OCI-LY7 (cell line): ENCODE results near the gene KCNJ8. TPM values are rescaled to one million over a fixed set of nuclear protein-coding genes. Genes with fewer than 3 reads are reported as not detected.

Source experiments
- BruUV-seq: library from RNA; stranded (reverse); fragments of 400-500 nt; replicated peaks from 2 replicates; lab custom pipeline; 2021; lab: Mats Ljungman, UMichigan
- CTCF ChIA-PET: fragments of 300-600 bp; sonication (Branson Sonifier 250); formaldehyde crosslinking; loops from one replicate; lab custom pipeline; 2022; ENCODE audit warnings: antibody characterized with exemption; ENCODE audit not compliant: unreplicated experiment; lab: Charles Lee
- POLR2A ChIA-PET: fragments of 300-600 bp; sonication (Branson Sonifier 250); formaldehyde crosslinking; loops from one replicate; lab custom pipeline; 2022; ENCODE audit warnings: antibody characterized with exemption; lab: Charles Lee
- DNase-seq: peaks from one replicate; pipeline ENCODE4 v3.0.0-alpha.2; 2015; ENCODE audit warnings: low spot score
- H2AFZ ChIP-seq: fragments of 200-600 bp; sonication (generic), shearing (Covaris generic); 2 replicates; pipeline ENCODE4 v1.6.1; 2014; ENCODE audit warnings: mild to moderate bottlenecking, antibody characterized with exemption, low read length, moderate library complexity
- H3K27ac ChIP-seq: fragments of 200-600 bp; sonication (generic); 2 replicates; pipeline ENCODE4 v1.5.1; 2014; ENCODE audit warnings: mixed run types, low read depth, mild to moderate bottlenecking, moderate library complexity, low read length, inconsistent platforms; ENCODE audit not compliant: poor library complexity, severe bottlenecking
- H3K36me3 ChIP-seq: fragments of 200-600 bp; sonication (generic); 2 replicates; pipeline ENCODE4 v1.6.1; 2014; ENCODE audit warnings: mild to moderate bottlenecking, antibody characterized with exemption, low read length, moderate library complexity, mixed read lengths; ENCODE audit not compliant: insufficient read depth
- H3K4me1 ChIP-seq: fragments of 200-600 bp; sonication (generic); 2 replicates; pipeline ENCODE4 v1.5.1; 2014; ENCODE audit warnings: mild to moderate bottlenecking, low read length; ENCODE audit not compliant: insufficient read depth, poor library complexity, severe bottlenecking
- H3K4me2 ChIP-seq: fragments of 200-600 bp; sonication (generic); 2 replicates; pipeline ENCODE4 v1.6.1; 2014; ENCODE audit warnings: mild to moderate bottlenecking, low read length
- H3K4me3 ChIP-seq: fragments of 200-600 bp; sonication (generic); 2 replicates; pipeline ENCODE4 v1.5.1; 2014; ENCODE audit warnings: mild to moderate bottlenecking, low read depth, low read length; ENCODE audit not compliant: poor library complexity, severe bottlenecking
- H3K79me2 ChIP-seq: fragments of 200-600 bp; sonication (generic); 2 replicates; pipeline ENCODE4 v1.6.1; 2016; ENCODE audit warnings: low read depth, mild to moderate bottlenecking, low read length, moderate library complexity, mixed read lengths; ENCODE audit not compliant: insufficient read depth
- H3K9me2 ChIP-seq: fragments of 200-600 bp; sonication (generic); 2 replicates; pipeline ENCODE4 v1.6.1; 2016; ENCODE audit warnings: mild to moderate bottlenecking, low read length, mixed read lengths; ENCODE audit not compliant: insufficient read depth
- H3K9me3 ChIP-seq: fragments of 200-600 bp; sonication (generic); 2 replicates; pipeline ENCODE4 v1.6.1; 2014; ENCODE audit warnings: mild to moderate bottlenecking, mixed run types, low read length, mixed read lengths
- H4K20me1 ChIP-seq: fragments of 200-600 bp; sonication (generic); 2 replicates; pipeline ENCODE4 v1.6.1; 2014; ENCODE audit warnings: mild to moderate bottlenecking, antibody characterized with exemption, low read length, moderate library complexity, mixed read lengths; ENCODE audit not compliant: insufficient read depth
- CTCF ChIP-seq: fragments of 200-600 bp; sonication (generic); conservative IDR thresholded peaks from 2 replicates; pipeline ENCODE4 v1.5.1; 2014; ENCODE audit warnings: mild to moderate bottlenecking, antibody characterized with exemption, low read length, moderate library complexity, mixed read lengths
- EZH2phosphoT487 ChIP-seq: fragments of 200-600 bp; sonication (generic); IDR thresholded peaks from 2 replicates; pipeline ENCODE4 v1.6.1; 2018; ENCODE audit warnings: low read depth, borderline replicate concordance, mild to moderate bottlenecking, mixed run types, antibody characterized with exemption, low read length, moderate library complexity, mixed read lengths
- intact Hi-C: fragments of 100-400 bp; cut with micrococcal nuclease; formaldehyde crosslinking; loops from one replicate; pipeline ENCODE4 v1.10.0; 2022; ENCODE audit not compliant: unreplicated experiment
- total RNA-seq, 2 experiments: library from RNA; depleted of rRNA in 1 of 2; stranded (reverse); fragments of >200 nt in 1 of 2; shearing (Covaris generic) in 1 of 2; gene quantifications; 2 replicates each; pipeline ENCODE4 v1.2.3, GENCODE V29; 2014 to 2022

The KCNJ8 gene
- total RNA-seq, 2 experiments from 2014 or later = not detected

- no peak for DNase-seq
- Histone ChIP-seq H3K79me2 (no peaks in the 10 kb centered on the region), H4K20me1 (no peaks in the 10 kb centered on the region), H2AFZ (no peak overlapping the region), H3K4me3 (no peak overlapping the region), H3K4me2 (no peak overlapping the region), H3K9me2 (no peaks in the 10 kb centered on the region), H3K9me3 (no peaks in the 10 kb centered on the region), H3K36me3 (no peaks in the 10 kb centered on the region), H3K4me1 (no peaks in the 10 kb centered on the region), H3K27ac (no peak overlapping the region)
- ChIA-PET CTCF (no interaction called here), POLR2A (interaction anchor here (0.7 kb wide), 2 partner anchors 342 to 636 kb away, joined by 3 to 5 read pairs; no protein-coding TSS in a partner anchor)
- no TSS peak for BruUV-seq
- intact Hi-C loops = no loop called here
- TF ChIP-seq EZH2phosphoT487 (no peak), CTCF (no peak)
Observed at GRCh38 chr12:21780786-21781185, 6.3 kb upstream of the KCNJ8 start.

GRCh38 chr12:21776175-21776574 lies 1.7 kb upstream of the KCNJ8 start:
- ChIA-PET POLR2A (no interaction called here), CTCF (no interaction called here)
- BruUV-seq = no TSS peak
- TF ChIP-seq CTCF = no peak
- no peak for TF ChIP-seq EZH2phosphoT487
- no peak overlapping the region for H3K27ac ChIP-seq
- no peaks in the 10 kb centered on the region for H3K9me3 ChIP-seq
- no peaks in the 10 kb centered on the region for H3K79me2 ChIP-seq
- H4K20me1 ChIP-seq = no peaks in the 10 kb centered on the region
- H2AFZ ChIP-seq = no peak overlapping the region
- H3K36me3 ChIP-seq = no peaks in the 10 kb centered on the region
- no peak overlapping the region for H3K4me3 ChIP-seq
- H3K4me2 ChIP-seq = no peak overlapping the region
- DNase-seq = no peak
- intact Hi-C loops = no loop called here
- H3K9me2 ChIP-seq = no peaks in the 10 kb centered on the region
- H3K4me1 ChIP-seq = no peaks in the 10 kb centered on the region

GRCh38 chr12:21775133-21775820 lies 771 bp upstream of the KCNJ8 start:
- H3K9me2 ChIP-seq = no peaks in the 10 kb centered on the region
- H3K27ac ChIP-seq = no peak overlapping the region
- no peaks in the 10 kb centered on the region for H3K9me3 ChIP-seq
- intact Hi-C loops = no loop called here
- no peaks in the 10 kb centered on the region for H4K20me1 ChIP-seq
- TF ChIP-seq EZH2phosphoT487 (no peak), CTCF (no peak)
- ChIA-PET CTCF (no interaction called here), POLR2A (no interaction called here)
- H3K4me3 ChIP-seq = no peak overlapping the region
- BruUV-seq = no TSS peak
- H3K4me1 ChIP-seq = no peaks in the 10 kb centered on the region
- no peak overlapping the region for H2AFZ ChIP-seq
- H3K36me3 ChIP-seq = no peaks in the 10 kb centered on the region
- DNase-seq = no peak
- H3K79me2 ChIP-seq = no peaks in the 10 kb centered on the region
- no peak overlapping the region for H3K4me2 ChIP-seq
